Loucy (cell line): ENCODE results near the gene LRRC26.

Experiments
- EZH2phosphoT487 ChIP-seq: fragments of 200-600 bp; IDR thresholded peaks from 2 replicates; pipeline ENCODE4 v1.6.1; 2018; ENCODE audit warnings: antibody characterized with exemption, mild to moderate bottlenecking, moderate library complexity, borderline replicate concordance
- TF ChIP-seq, protein P1 (sequence below): fragments of 200-600 bp; sonication (generic); conservative IDR thresholded peaks from 2 replicates; pipeline ENCODE4 v1.5.1; 2014; ENCODE audit warnings: mild to moderate bottlenecking, antibody characterized with exemption, low read length

DNA sequence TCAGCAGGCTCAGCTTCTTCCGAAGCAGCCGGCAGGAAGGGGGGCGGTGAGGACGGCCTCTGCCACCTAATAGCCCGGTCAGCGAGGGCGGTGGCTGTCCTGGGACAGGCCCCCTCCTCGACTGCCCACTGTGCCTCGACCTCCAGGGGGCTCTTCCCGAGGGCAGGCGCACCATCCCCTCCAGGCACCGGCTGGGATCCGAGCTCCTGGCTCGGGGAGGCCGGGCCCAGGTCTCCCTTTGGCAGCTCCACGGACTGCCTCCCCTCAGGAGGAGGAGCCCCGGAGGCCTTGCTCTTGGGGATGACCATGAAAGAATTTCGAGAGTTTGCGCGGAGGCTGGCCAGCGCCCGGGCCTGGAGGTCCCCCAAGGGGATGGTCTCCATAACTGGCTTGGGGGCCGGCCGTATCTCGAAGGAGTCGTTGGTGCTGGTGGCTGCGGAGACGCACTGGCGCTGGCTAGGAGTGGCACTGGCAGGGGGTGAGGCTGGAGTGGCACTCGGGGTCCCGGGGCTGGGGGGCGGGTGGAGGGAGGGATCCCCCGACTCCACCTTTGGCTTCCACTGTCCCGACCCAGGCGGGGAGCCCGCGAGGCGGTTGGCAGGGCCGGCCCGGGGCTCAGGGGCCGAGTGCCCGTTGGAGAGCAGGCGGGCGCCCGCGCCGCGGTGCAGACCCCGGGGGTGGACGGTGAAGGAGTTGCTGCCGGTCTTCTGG, 29.7 kb upstream of the LRRC26 start:
- TF ChIP-seq, protein P1, sequence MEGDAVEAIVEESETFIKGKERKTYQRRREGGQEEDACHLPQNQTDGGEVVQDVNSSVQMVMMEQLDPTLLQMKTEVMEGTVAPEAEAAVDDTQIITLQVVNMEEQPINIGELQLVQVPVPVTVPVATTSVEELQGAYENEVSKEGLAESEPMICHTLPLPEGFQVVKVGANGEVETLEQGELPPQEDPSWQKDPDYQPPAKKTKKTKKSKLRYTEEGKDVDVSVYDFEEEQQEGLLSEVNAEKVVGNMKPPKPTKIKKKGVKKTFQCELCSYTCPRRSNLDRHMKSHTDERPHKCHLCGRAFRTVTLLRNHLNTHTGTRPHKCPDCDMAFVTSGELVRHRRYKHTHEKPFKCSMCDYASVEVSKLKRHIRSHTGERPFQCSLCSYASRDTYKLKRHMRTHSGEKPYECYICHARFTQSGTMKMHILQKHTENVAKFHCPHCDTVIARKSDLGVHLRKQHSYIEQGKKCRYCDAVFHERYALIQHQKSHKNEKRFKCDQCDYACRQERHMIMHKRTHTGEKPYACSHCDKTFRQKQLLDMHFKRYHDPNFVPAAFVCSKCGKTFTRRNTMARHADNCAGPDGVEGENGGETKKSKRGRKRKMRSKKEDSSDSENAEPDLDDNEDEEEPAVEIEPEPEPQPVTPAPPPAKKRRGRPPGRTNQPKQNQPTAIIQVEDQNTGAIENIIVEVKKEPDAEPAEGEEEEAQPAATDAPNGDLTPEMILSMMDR = no peak
- no peak for TF ChIP-seq EZH2phosphoT487
